Fibroblast of lung (primary cell): ENCODE measurements around the gene WDR83.

ENCODE experiments used
- EZH2 ChIP-seq: IDR thresholded peaks from 2 replicates; pipeline ENCODE4 v1.5.1; 2012; ENCODE audit warnings: low read length, control low read depth, mild to moderate bottlenecking; ENCODE audit errors: missing control alignments
- TF ChIP-seq, protein P1 (sequence below), 2 donors: IDR thresholded peaks in 1 of 2; conservative IDR thresholded peaks in 1 of 2; 1 replicate in 1 of 2; 2 replicates in 1 of 2; pipeline ENCODE4 v1.5.1; 2011 to 2012; ENCODE audit warnings: low read length in 2 of 2, control low read depth in 1 of 2, inconsistent platforms in 1 of 2, low read depth in 1 of 2, mild to moderate bottlenecking in 1 of 2

DNA sequence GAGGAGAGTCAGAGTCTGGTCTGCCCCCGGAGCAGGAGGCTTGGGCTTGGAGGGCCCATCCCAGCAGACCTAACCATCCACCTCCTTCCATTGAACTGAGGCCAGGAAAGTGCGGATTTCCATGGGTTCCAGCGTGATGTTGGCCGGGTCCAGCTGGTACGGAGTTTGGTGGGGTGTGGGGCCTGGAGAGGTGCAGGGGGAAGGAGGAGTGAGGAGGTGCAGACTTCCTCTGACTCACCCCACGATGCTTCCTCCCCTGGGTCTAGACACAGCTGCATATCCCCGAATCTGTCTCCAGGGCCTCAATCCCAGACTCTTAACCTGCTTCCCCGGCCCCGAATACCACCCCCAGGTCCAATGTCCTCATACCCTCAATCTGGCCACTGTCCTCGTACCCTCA is 20.1 kb upstream of the WDR83 start:
- TF ChIP-seq, protein P1, sequence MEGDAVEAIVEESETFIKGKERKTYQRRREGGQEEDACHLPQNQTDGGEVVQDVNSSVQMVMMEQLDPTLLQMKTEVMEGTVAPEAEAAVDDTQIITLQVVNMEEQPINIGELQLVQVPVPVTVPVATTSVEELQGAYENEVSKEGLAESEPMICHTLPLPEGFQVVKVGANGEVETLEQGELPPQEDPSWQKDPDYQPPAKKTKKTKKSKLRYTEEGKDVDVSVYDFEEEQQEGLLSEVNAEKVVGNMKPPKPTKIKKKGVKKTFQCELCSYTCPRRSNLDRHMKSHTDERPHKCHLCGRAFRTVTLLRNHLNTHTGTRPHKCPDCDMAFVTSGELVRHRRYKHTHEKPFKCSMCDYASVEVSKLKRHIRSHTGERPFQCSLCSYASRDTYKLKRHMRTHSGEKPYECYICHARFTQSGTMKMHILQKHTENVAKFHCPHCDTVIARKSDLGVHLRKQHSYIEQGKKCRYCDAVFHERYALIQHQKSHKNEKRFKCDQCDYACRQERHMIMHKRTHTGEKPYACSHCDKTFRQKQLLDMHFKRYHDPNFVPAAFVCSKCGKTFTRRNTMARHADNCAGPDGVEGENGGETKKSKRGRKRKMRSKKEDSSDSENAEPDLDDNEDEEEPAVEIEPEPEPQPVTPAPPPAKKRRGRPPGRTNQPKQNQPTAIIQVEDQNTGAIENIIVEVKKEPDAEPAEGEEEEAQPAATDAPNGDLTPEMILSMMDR (conservative IDR thresholded peaks at IDR 0.05 in 1 of 2, IDR thresholded peaks at IDR 0.05 in 1 of 2; ENCODE audit: low read depth in 1 of 2, low read length in 2 of 2): no peak
- TF ChIP-seq EZH2: no peak
